NCI-H774 (cell line): ENCODE data around the gene FRRS1L.

Experiments used
- DNase-seq: peaks from one replicate; lab custom pipeline; 2025; lab: John Stamatoyannopoulos, UW

FRRS1L gene

DNA sequence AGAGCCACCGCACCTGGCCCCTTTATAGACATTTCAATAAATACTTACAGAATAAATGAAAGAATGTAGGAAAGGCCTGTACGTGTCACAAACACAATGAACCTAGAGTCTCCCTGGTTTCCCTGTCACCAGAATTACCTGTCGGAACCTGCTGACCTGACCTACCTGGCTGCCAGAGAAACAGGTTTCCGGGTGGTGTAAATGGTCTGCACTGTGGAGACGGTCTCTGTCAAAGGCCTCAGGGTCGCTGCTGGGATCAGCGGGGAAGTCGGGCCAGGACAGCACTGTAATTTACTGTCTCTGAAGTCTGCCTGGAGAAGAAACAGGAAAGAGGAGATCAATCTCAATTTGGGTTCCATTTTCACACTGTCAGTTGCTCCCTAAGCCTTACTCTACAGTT, 9.3 kb upstream of the FRRS1L start:
- no peak for DNase-seq

DNA sequence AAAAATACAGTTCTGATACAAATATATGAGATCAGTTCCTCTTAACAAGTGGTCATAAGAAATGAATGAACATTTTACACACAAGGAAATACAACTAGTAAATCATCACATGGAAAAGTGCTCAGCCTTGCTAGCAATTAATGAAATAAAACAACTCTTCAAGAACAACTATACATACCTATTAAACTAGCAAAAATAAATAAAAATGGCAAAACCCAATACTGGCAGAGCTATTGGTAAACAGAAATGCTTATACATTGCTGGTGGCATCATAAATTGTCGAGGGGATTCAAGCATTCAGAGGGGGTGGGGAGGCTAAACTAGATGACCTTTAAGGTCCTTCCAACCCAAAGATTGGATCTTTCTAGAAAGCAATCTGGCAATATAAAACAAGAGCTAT, 5.9 kb upstream of the FRRS1L start:
- DNase-seq = no peak

GRCh38 chr9:109171926-109172325, 4.9 kb upstream of the FRRS1L start:
- DNase-seq = no peak

DNA sequence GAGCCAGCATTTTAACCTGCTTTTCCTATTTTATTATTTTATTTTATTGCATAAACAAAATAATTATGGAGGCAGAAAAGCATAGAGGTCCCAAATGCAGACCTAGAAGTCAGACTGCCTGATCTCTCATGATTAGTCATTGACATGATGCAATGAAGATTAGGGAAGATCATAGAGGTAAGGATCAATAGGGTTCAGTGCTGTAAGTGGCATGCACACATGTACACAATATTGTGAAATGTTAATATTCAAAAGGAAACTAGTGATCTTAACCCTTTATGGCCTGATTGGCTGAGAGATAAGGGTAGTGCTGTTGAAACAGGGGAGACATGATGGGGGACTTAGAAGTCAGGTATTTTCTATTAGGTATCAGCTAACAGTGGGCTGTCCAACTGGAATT, 1.1 kb upstream of the FRRS1L start:
- no peak for DNase-seq

GRCh38 chr9:109167716-109168115, 667 bp upstream of the FRRS1L start:
- DNase-seq = no peak

DNA sequence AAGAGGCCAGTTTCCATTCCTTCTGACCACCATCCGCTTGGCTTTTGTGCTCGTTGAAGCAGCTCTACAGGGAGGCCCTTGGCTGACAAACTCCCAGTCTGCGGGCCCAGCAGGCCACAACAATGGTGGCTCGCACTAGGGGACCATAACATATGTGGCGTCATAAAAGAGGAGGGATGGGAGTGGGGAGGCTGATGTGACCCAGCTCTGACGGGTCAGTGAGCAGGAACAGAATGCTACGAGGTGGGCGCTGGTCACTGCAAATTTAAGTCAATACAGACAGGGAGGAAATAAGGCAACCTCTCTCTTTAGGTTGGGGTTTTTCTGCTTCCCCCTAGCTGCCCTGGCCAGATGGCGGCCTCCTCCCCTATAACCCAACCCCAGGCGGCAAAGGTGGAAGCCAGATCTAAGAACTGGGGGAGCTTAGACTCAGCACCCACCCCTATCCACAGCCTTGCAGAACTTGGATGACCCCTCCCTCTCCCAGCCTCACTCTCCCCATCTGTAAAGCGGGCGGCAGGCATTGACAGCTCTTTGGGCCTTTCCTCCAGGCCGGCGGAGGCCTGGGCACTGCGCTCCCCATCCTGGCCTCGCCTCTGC, 778 bp downstream of the FRRS1L start:
- DNase-seq = no peak

DNA sequence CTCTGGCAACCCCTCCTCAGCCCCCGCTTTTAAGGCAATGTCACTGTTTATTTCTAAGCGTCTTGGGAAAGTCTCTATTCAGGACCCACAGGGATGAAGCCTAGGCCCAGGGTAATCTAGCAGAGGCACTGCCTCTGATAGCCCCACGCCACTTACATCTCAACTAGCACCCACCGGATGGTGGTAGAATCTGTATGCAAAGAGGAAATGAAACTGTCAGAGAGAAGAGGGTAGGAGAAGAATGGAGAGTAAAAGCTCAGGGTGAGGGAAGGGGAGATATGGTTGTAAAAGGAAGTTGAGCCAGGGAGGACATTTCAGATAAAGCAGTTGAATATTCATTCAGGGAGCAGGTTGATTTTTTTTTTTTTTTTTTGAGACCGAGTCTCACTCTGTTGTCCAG, 3.0 kb downstream of the FRRS1L start:
- DNase-seq = no peak

DNA sequence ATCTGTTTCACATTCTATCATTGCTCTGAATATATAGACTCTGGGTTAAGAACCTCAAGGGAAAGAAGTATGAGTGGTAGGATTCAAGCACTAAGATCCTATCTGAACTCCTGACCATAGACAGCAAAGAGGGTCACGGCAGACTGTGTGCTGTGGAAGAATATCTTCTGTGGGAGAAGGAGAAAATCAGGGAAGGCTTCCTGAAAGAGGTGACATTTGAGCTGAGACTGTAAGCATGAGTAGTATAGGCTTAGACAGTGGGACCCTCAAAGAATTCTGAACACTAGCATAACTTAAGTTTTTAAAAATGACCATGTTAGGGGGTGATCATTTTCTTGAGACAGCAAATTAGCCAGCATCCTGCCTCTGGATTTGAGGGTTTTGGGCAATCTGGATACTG, 3.9 kb downstream of the FRRS1L start:
- DNase-seq = no peak

- no peak for DNase-seq
Measured at GRCh38 chr9:109162677-109163076, 4.4 kb downstream of the FRRS1L start.

DNA sequence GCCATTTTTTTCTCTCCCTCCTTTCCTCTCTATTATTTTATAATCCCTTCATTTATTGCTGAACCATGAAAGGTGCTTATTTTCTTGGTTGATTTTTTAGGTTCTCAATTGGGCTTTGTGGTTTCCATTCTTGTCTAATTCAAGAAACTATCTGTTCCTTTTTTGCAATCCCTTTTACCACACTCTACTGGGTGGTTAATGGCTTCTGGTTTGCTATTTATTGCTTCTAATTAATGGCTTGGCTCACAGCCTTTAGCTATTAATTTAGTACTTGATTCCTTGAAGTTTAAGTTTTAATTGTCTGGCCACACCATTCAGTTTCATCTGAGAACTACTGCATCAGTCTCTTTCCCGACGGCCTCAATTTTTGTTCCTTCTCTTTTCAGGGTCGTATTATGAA, 5.6 kb downstream of the FRRS1L start:
- DNase-seq = no peak

GRCh38 chr9:109159583-109159982, 7.5 kb downstream of the FRRS1L start:
- DNase-seq = no peak

GRCh38 chr9:109158651-109159050, 8.4 kb downstream of the FRRS1L start:
- DNase-seq = no peak

DNA sequence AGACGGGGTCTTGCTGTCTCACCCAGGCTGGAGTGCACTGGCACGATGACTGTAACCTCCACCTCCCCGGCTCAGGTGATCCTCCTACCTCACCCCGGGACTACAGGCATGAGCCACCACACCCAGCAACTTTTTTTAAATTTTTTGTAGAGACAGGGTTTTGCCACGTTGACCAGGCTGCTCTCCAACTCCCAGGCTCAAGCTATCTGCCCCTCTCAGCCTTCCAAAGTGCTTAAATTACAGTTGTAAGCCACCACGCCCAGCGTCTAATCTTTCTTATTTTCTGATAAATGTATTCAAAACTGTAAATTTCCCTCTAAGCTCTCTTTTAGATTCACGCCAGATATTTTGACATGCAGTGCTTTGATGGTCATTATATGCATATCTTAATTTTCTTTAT, 10.3 kb downstream of the FRRS1L start:
- no peak for DNase-seq

- no peak for DNase-seq
Measured at GRCh38 chr9:109150925-109151545, 16.0 kb downstream of the FRRS1L start.

DNA sequence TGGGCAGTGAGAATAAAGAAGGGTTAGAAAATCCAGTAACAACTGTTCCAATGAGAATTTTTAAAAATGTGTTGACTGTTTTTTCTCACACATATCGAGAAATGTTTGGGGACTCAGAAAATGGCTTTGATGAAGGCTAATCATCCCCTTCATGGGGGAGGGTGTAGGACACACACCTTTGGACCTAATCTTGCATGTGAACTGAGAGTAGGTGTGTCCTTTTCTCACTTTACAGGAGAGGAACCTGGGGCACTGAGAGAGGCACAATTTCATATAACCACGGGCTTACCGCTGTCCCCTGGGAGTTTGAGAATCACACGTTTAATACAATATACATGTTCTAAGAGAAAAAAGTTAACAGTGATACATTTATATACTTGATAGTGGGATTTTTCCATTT, 17.3 kb downstream of the FRRS1L start:
- DNase-seq = no peak

DNA sequence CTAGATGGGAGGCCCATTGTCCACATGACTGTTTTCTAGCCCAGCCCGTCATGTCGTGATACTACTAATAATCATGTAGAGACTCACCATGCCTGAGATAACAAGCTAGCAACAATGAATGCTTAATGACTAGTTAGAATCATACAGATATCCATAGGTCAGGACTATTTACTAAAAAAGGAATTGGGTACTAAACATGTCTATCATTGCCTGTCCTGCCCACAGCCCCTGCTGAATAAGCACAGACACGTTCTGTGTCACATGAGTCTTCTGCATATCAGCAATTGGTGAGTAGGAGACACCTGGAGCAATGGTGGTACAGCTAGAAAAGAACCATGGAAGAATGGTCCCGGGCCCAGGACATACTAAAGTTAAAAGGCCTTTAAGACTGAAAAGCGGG, 18.0 kb downstream of the FRRS1L start:
- DNase-seq = no peak

DNA sequence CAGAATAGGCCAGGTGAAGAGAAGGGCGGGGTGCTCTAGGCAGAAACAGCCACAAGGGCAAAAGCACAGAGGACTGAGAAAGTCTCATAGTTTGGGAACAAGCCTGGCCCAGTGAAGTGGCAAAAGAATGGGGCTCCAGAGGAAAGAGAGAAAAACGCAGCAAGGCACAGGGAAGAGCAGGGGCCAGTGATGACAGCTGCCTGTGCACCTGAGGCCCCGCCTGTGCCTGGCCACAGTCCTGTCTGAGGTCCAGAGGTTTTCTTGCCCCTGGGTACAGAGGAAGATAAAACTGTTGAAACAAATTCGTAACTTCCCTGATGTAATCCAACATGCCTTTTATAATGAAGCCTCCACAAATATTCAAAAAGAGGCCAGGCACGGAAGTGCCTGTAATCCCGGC, 22.0 kb downstream of the FRRS1L start:
- DNase-seq = no peak

GRCh38 chr9:109143881-109144562, 23.0 kb downstream of the FRRS1L start:
- DNase-seq = no peak

DNA sequence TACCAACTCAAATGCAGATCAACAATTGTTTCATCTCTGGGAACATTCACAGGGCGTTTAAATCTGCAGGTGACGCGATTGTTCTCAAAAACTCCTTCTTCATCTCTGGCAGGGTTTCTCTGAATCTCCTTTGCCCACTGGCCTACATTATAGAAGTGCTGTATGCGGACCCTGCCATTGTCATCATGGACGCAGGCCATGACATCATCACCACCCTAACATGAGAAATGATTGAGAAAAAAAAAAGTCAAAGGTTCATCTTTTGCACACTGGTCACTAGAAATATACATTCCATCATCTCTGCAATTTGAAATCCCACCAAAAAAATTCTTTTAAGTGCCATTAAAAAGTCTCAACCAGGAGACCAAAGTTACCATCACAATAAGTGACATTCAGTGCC, 25.7 kb downstream of the FRRS1L start:
- DNase-seq = no peak

GRCh38 chr9:109139851-109140250, 27.2 kb downstream of the FRRS1L start:
- no peak for DNase-seq

DNA sequence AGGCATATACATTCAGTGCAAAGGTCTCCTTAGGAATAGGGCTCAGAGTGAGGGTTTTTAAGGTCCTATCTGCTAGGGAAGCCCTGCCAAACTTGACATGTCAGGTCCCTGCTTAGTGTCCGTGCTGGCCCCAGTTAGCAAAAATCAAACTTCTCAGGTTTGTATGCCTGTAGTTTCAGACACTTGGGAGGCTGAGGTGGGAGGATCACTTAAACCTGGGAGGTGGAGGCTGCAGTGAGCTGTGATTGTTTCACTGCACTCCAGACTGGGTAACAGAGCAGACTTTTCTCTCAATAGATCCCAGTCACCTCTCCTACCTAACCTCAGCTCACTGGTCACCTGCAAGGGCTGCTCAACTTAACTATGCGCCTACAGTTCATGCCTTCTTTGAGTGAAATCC, 28.6 kb downstream of the FRRS1L start:
- DNase-seq = no peak

- DNase-seq = no peak
Measured at GRCh38 chr9:109134167-109134578, 32.9 kb downstream of the FRRS1L start.

GRCh38 chr9:109133533-109133932, 33.5 kb downstream of the FRRS1L start:
- DNase-seq = no peak

DNA sequence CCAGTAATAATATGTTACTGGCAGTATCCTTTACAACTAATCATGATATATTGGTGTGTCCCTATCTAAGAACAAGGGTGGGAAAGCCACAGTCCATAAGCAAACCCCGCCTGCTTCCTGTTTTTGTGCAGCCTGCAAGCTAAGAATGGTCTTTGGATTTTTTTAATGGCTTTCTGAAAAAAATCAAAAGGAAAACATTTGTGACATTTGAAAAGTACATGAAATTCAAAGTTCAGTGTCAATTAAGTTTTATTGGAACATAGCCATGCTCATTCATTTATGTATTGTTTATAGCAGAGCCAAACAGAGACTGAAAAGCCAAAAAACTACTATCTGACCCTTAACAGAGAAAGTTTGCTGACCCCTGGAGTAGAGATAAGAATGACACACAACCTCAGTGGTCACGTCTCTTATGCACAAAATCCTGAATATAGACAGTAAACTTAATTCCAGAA, 34.5 kb downstream of the FRRS1L start:
- no peak for DNase-seq
